HG03045 (cell line): ENCODE data around the gene ZNF232.
A peak's percentile ranks its signal among the peaks of the same experiment; 100 is the strongest.
"Not testable (repeated sequence)": the region's sequence is repeated elsewhere in the genome, so short reads cannot be mapped to it uniquely, and the experiment has no call there.

ENCODE experiments used
- ATAC-seq: cut with Tn5 transposase; IDR thresholded peaks from one replicate; pipeline ENCODE4 v1.9.1; 2021; ENCODE audit warnings: mild to moderate bottlenecking, moderate library complexity; ENCODE audit not compliant: unreplicated experiment

Gene ZNF232

GRCh38 chr17:5111402-5112204 lies at the start of gene ZNF232:
TSS of gene ZNF232 (minus strand) at chr17:5111878. CDS start at chr17:5111822, 56 bp downstream.
- peak; percentile 87 for ATAC-seq

- ATAC-seq, result not testable (repeated sequence)
Observed at GRCh38 chr17:5160702-5161101, 49.0 kb upstream of the ZNF232 start.

- not testable (repeated sequence) for ATAC-seq
Observed at GRCh38 chr17:5146122-5146521, 34.4 kb upstream of the ZNF232 start.

- ATAC-seq, result not testable (repeated sequence)
Observed at GRCh38 chr17:5142877-5143276, 31.2 kb upstream of the ZNF232 start.

- ATAC-seq, result no peak
Observed at GRCh38 chr17:5139458-5139732, 27.7 kb upstream of the ZNF232 start.

- ATAC-seq, result no peak
Observed at GRCh38 chr17:5138616-5139457, 27.2 kb upstream of the ZNF232 start.

GRCh38 chr17:5138198-5138544 lies 26.5 kb upstream of the ZNF232 start:
- not testable (repeated sequence) for ATAC-seq

- not testable (repeated sequence) for ATAC-seq
Observed at GRCh38 chr17:5137511-5138197, 26.0 kb upstream of the ZNF232 start.

GRCh38 chr17:5136580-5137412 lies 25.1 kb upstream of the ZNF232 start:
- not testable (repeated sequence) for ATAC-seq

GRCh38 chr17:5135726-5136579 lies 24.3 kb upstream of the ZNF232 start:
- no peak for ATAC-seq

GRCh38 chr17:5135131-5135712 lies 23.5 kb upstream of the ZNF232 start:
- not testable (repeated sequence) for ATAC-seq

GRCh38 chr17:5134571-5134970 lies 22.9 kb upstream of the ZNF232 start:
- ATAC-seq, result not testable (repeated sequence)

- not testable (repeated sequence) for ATAC-seq
Observed at GRCh38 chr17:5133961-5134360, 22.3 kb upstream of the ZNF232 start.

GRCh38 chr17:5133311-5133710 lies 21.6 kb upstream of the ZNF232 start:
- no peak for ATAC-seq

- not testable (repeated sequence) for ATAC-seq
Observed at GRCh38 chr17:5132503-5133225, 21.0 kb upstream of the ZNF232 start.

- not testable (repeated sequence) for ATAC-seq
Observed at GRCh38 chr17:5131799-5132502, 20.3 kb upstream of the ZNF232 start.

GRCh38 chr17:5131146-5131715 lies 19.6 kb upstream of the ZNF232 start:
- no peak for ATAC-seq

- not testable (repeated sequence) for ATAC-seq
Observed at GRCh38 chr17:5130687-5131086, 19.0 kb upstream of the ZNF232 start.
